DND-41 (cell line): ENCODE measurements around the gene MYOM1.

ENCODE experiments used
- CTCF ChIP-seq: IDR thresholded peaks from 2 replicates; pipeline ENCODE4 v1.5.1; 2012; ENCODE audit warnings: borderline replicate concordance, low read length, moderate library complexity, mild to moderate bottlenecking; ENCODE audit not compliant: poor library complexity, severe bottlenecking; ENCODE audit errors: extremely low read depth
- EZH2 ChIP-seq: IDR thresholded peaks from 3 replicates; pipeline ENCODE4 v1.6.1; 2012; ENCODE audit warnings: borderline replicate concordance, low read depth, mild to moderate bottlenecking, moderate library complexity, low read length, inconsistent platforms; ENCODE audit not compliant: severe bottlenecking

- TF ChIP-seq CTCF (no peak), EZH2 (no peak)
These were observed 164.0 kb downstream of the MYOM1 start for GRCh38 chr18:3055816-3056215.
